ENCODE results near the gene SLC39A11. TPM values are rescaled to one million over a fixed set of nuclear protein-coding genes. Genes with fewer than 3 reads are reported as not detected.
A peak's percentile ranks its signal among the peaks of the same experiment; 100 is the strongest.

The SLC39A11 gene
- total and polyA plus RNA-seq, 2 of the 13 experiments (the other 11 are each of a cell fraction or from before 2014, with no cell fraction given): 17.2 to 31.5 TPM

- TF ChIP-seq, protein P1, sequence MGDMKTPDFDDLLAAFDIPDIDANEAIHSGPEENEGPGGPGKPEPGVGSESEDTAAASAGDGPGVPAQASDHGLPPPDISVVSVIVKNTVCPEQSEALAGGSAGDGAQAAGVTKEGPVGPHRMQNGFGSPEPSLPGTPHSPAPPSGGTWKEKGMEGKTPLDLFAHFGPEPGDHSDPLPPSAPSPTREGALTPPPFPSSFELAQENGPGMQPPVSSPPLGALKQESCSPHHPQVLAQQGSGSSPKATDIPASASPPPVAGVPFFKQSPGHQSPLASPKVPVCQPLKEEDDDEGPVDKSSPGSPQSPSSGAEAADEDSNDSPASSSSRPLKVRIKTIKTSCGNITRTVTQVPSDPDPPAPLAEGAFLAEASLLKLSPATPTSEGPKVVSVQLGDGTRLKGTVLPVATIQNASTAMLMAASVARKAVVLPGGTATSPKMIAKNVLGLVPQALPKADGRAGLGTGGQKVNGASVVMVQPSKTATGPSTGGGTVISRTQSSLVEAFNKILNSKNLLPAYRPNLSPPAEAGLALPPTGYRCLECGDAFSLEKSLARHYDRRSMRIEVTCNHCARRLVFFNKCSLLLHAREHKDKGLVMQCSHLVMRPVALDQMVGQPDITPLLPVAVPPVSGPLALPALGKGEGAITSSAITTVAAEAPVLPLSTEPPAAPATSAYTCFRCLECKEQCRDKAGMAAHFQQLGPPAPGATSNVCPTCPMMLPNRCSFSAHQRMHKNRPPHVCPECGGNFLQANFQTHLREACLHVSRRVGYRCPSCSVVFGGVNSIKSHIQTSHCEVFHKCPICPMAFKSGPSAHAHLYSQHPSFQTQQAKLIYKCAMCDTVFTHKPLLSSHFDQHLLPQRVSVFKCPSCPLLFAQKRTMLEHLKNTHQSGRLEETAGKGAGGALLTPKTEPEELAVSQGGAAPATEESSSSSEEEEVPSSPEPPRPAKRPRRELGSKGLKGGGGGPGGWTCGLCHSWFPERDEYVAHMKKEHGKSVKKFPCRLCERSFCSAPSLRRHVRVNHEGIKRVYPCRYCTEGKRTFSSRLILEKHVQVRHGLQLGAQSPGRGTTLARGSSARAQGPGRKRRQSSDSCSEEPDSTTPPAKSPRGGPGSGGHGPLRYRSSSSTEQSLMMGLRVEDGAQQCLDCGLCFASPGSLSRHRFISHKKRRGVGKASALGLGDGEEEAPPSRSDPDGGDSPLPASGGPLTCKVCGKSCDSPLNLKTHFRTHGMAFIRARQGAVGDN (CRISPR knock-in tag; IDR thresholded peaks at IDR 0.05): 0 out of 2 replicates have a peak, but pooled peaks have one; percentile 16
- TF ChIP-seq NRL (CRISPR knock-in tag; IDR thresholded peaks at IDR 0.05; ENCODE audit: borderline replicate concordance): no peak
- TF ChIP-seq AGO2 (optimal IDR thresholded peaks at IDR 0.05; ENCODE audit: low read depth, low read length): peak; percentile 19
- no peak for TF ChIP-seq ZNF280B (CRISPR knock-in tag; IDR thresholded peaks at IDR 0.05; ENCODE audit: borderline replicate concordance)
- TF ChIP-seq AGO1 (IDR thresholded peaks at IDR 0.05; ENCODE audit: low read depth, low read length, poor library complexity, severe bottlenecking): no peak
- TF ChIP-seq NFIB (CRISPR knock-in tag; IDR thresholded peaks at IDR 0.05; ENCODE audit: borderline replicate concordance): no peak
Observed at GRCh38 chr17:72719578-72720493, 372.7 kb downstream of the SLC39A11 start (continued).

Data from HepG2 (cell line).